NCI-H510A treated with DMSO at 0.1 percent for 48 hours (cell line): ENCODE measurements around the gene JADE1.

Experiments
- DNase-seq: peaks from one replicate; lab custom pipeline; 2025; lab: John Stamatoyannopoulos, UW

JADE1 gene

DNA sequence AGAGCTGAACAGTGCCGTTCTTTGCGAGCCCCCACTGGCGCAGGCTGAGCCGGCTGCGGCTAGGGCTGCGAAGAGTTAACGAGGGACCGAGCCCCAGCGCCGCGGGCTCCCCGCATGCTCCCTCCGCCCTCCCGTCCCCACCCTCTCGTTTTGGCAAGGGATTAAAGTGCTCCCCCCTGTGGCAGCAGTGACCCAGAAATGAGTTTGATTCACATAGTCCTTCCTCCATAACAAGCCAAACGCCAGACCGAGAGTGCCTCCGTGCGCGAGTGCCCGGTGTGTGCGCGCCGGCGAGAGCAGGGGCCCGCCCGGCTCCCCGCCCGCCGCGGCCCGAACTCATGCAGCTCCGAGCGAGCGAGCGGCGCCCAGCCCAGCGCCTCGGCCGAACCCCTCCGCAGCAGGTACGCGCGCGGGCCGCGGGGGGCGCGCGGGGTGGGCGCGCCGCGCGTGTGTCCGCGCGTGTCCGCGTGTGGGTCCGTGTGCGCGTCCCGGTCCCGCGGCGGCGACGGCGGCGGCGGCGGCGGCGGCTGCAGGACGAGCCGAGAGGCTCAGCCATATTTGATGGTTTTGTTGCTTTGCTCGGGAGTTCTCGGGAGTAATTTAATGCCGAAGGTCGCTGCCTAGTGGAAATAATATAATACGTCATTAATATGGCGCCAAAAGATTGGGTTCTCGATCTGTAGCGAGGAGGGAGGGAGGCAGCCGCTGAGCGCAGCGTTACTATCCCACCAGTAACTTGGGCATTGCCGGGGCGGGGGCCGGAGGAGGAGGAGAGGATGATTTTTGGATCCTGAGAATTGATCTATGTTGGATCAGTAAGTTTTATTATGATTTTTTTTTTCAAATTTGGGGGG, at the start of gene JADE1:
TSS of gene JADE1 (plus strand) at position 224 of the 854 bp plus-strand sequence. CDS start 22,059 bp downstream, outside the sequence.
- DNase-seq: peak; percentile 81

DNA sequence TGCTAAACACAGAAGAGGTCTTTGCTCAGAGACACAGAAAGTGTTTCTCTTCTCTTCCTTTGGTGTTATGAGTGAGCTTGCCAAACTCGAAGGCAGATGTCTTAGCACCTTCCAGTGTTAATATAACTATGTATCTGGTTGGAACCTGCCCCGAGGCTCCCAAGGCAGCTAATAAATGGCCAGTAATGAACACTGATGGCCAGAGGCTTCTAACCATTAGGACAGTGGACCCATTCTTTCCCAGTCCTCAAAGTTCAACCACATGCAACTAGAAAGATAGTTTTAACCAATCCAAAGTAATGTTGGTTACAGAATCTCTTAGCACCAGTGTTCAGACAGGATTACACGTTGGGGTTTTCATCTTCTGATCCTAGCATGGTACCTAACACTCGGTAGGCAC, 42.7 kb upstream of the JADE1 start:
- no peak for DNase-seq

DNA sequence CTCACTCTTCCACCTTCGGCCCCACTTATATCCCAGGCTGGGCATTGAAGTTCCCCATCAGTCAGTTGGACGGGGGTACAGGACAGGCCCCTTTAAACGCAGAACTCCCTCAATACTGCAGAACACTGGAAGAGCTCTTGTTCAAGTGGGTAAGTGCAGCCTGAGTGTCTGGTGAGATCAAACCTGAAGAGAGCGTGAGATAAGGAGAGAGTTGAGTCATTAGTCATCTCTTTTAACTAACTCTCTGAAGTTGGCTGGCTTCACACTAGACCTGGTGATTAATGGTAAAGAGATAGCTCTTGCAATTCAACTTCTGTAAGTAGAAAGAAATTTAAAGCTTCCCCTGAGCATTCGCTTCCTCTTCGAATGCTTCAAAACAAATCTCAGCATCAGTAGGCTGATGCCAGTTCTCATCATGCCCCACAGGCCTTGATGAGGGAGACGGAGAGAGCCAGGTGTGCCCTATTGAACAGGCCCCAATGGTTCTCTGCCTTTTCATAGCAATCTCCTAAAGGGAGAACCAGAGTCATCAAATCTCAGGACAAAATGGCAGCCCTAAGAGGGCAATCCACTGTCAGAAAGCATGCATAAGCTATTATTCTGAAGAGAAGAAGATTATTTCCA, 41.0 kb upstream of the JADE1 start:
- no peak for DNase-seq

DNA sequence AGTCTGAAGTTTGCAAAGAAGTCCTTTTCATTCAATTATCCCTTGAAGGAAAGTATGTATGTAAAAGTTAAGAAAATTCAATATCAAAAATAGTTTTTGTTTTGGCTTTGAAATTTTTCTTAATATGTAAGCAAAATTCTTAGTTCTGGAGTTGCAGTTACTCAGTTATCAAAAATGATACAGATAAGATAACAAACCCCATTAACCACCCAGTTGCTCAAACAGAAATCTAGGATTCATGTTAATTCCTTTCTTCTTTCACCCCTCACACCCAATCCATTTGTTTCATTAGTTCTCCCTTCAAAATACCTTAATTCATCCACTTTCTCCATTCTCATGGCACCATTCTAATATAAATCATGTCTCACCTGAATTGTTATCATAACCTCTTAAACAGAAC, 40.5 kb upstream of the JADE1 start:
- no peak for DNase-seq

DNA sequence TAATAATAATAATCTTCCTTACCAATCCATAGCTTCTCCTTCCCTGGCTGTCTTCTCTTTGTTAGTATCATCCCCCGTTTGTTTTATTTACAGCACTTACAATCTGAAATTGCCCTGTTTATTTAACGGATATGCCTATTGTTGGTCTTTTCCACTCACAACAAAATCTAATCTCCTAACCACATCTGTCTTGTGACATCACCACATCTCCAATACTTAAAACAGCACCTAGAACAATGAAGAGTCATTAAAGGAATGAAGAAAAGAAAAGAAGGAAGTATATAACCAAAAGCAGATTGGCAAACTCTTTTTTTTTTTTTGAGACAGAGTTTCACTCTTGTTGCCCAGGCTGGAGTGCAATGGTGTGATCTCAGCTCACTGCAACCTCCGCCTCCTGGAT, 38.7 kb upstream of the JADE1 start:
- no peak for DNase-seq

DNA sequence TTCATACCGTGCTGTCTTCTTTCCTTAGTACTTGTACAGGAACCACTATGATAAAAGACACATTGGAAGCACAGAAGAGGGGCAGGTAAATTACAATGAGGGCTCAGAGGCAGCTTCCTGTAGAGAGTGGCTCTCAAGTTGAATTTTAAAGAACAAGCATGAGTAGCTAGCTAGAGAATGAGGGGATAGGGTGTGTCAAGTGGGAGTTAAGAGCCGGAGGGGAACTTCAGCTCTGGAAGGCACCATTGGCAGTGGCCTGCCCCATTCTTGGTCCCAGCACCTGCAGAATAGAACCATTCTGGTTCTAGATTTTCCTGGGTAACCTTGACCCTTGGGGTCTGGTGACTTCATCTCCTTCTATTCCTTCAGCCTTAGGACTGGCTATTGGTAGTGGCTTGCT, 34.0 kb upstream of the JADE1 start:
- DNase-seq: peak; percentile 4

DNA sequence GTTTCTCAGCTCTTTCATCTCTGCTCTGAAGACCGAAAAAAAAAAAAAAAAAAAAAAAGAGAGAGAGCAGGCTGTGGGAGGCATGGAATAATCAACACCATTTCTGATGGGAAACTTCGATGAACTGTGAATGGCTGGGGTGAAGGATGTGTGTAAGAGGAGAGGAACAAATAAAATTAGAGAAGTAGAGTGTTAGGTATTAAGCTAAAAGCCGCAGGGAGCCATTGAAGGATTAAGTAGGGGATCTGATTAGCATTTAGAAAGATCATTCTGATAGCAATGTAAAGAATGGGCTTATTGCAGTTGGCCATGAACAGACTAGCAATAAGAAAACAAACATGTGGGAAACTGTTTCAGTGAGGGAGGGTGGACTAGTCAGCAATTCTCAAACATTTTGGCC, 33.6 kb upstream of the JADE1 start:
- peak; percentile 9 for DNase-seq

DNA sequence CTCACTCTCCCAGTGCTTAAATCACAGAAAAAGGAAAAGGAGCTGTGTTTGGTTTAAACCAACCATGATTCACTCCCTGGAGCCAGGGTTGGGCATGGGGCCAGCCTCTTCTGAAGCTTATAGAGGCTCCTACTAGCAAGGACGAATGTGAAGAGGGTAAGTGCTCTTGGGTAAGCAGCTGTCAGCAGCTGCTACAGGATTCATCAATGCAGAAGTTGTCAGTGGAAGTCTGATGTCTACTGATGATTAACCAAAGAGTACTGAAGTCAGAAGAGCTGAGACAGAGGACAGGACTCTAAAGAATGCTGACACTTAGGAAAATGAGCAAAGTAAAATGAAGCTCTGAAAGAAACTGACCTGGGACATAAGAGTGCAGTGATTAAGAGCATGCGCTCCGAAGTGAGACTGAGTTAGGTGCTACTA, 32.7 kb upstream of the JADE1 start:
- DNase-seq: peak; percentile 56

DNA sequence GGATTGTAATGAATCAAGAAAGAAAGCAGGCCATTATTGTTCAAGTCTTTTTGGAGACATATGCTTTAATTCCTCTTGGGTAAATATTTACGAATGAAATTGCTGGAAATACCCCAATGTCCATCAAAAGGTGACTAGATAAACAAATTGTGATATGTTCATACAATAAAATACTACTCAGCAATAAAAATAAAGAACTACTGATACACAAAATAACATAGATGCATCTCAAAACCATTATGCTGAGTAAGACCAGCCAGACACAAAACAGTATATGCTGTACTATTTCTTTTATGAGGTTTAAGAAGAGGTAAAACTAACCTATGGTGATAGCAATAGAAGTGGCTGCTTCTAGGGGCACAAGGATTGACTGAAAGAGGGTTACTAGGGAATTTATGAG, 28.8 kb upstream of the JADE1 start:
- no peak for DNase-seq

DNA sequence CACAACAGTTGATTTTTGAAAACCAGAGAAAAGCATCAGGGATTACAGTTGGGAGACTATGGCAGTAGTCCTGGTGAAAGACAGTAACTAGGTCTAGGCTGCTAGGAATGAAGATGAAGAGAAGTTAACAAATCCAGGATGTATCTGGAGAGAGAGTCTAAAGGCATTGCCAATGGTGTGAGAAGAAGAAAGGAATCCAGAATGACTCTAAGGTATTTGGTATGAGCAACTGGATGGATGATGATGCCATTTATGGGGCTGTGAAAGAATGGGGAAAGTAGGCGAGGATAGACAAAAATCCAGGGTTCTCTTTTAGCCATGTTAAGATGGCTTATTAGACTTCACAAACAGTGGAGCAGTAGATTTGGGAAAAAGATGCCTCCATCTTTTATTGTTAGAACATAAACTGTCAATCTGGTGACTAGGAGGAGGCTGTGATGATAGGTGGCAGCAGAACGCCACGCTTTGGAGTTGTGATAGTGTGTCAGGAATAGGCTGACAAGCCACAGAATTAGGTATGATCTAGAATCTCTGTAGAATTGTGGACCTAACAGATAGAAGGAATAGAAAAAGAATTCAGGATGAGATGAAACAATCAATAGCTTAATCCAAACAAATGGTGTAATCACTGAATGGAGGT, 27.3 kb upstream of the JADE1 start:
- DNase-seq: no peak

DNA sequence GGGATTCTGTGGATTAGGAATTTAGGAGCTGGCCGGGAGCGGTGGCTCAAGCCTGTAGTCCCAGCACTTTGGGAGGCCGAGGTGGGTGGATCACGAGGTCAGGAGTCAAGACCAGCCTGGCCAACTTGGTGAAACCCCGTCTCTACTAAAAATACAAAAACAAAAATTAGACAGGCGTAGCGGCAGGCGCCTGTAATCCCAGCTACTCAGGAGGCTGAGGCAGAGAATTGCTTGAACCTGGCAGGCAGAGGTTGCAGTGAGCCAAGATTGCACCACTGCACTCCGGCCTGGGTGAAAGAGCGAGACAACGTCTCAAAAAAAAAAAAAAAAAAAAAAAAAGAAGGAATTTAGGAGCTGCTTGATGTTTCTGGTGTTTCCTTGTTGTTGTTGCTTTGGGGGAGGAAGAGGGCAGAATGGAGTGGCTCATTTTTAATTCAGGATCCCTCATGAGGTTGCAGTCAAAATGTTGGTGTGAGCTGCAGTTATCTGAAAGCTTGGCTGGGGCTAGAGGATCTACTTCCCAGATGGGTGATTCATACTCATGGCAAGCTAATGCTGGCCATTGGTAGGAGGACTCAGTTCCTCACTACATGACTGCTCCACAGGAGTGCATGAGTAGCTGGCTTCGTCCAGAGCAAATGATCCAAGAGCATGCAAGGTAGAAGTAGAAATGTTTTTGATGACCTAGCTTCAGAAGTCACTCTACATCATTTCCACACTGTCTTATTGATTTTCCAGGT, 26.5 kb upstream of the JADE1 start:
- DNase-seq: no peak

DNA sequence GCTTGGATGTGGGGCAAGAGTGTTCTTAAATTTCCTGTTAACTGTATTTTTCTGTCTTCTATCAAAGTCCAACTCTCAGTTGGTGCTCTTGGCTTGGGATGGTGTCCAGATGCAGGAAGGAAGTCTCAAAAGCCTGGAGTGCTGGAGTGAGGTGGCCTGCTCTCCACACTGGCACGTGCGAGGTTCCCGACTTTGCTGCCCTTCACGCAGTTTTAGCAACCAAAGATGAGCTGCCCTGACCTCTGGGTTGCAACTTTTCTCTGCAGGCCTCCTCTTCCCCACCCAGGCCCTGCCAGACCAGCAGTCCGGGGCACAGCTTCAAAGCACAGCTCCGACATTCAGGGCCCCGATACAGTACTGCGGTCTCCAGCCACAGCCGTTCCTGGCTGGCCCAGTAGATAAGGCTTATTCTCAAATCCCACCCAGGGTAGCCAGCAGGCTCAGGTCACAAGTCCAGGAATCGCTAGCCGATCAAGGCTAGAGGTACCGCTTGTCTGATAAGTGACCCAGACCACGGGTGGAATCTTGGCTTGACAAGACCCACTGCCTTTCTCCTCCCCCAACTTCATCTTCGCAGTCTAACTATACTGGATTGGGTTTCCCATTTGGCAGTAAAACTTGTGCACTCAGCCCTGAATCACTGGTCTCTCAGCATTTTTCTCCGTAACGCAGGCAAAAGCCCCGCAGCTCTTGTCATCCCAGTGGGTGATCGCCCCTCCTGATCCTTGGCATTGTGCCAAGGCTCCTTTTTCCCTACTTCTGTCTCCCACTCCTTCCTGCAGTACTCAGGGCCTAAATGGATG, 21.8 kb upstream of the JADE1 start:
- no peak for DNase-seq

DNA sequence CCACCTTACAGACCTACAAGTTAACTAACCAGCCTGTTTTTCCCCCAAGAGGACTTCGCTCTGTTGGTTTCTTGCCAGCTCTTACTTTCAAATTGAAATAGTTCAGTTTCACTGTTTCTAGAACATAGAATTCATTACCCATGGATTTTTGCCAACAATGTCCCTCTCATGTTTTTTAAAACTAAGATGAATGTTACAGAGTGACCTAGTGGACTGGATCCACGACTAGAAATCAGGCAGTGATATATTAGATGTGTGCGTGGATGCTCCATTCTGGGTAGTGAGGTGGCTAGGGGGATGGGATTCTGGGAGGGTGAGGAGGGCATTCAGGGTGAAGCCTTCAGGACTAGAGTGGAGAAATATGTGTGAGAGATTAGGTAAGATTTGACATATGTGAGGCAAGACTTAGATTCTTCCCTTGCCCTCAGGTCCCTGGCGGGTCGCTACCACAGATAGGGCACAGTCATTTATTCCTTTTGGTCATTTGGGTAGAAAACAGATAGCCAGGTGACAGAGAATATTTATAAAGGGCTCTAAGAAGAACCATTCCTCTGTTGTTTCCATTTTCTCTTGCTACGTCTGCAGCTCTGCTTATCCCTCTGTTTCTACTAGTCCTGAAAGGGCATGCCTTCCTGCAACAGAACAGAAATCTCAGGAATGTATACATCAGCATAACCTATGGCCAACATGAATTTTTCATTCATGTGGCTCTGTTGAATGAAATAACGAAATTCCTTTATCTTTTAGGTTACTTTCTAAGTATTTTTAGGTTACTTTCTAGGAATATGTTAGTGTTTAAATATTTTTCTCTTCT, 15.4 kb upstream of the JADE1 start:
- no peak for DNase-seq

DNA sequence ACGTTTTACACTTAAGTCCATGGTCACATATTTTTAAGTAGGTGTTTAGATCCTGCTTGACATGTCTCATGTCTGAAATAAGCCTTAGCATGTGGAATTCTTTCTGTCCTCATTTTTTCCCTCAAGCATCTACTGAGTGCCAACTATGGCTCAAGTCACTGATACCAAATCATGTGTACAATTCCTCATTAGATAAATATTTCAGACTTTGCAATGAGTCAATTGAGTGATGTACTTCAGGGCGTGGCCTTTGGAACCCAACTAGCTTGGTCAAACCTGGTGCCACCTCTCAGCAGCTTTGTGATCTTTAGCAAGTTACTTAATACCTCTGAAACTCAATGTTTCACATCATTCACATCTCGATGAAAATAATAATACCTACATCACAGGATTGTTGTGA, 12.6 kb upstream of the JADE1 start:
- DNase-seq: no peak

DNA sequence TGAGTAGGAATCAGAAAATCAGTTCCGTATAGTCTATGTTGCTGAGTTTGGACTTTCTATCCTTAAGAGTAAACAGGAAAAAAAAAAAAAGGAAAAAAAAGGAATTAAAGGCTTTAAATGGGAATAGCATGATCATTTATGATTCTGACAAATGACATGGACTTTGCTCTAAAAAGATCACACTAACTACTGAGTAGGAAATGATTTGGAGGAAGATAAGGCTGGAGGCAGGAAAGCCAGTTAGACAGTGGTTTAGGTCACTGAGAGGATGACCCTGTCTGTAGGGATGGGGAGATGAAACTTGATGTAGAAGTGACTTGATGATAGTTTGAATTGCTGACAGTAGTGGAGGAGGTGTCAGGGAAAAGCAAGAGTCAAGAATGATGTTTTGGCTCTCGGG, 9.2 kb upstream of the JADE1 start:
- DNase-seq: no peak

DNA sequence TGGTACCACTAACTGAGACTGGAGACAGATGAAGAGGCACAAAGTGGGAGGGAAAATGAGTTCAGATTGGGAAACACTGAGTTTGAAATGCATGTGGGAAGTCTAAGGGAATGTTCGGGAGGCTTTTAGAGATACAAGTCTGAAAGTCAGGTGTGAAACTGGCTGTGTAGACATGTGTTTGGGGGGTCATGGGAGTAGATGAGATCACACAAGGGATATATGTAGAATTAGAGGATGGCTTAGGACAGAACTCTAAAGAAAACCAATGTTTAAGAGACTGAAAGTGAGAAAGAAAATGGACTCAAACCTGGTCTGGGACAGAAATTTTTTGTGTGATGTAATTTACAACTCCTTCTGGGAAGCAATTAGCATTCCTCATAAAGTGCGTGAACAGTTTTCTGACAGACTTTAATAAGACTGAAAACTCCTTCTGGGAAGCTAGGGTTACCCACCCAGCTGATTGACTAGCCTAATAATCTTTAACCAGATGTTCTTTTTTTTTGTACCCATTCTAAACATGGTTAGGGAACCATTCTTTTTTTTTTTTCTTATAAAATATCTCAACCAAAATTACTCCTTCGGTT, 8.7 kb upstream of the JADE1 start:
- DNase-seq: no peak

DNA sequence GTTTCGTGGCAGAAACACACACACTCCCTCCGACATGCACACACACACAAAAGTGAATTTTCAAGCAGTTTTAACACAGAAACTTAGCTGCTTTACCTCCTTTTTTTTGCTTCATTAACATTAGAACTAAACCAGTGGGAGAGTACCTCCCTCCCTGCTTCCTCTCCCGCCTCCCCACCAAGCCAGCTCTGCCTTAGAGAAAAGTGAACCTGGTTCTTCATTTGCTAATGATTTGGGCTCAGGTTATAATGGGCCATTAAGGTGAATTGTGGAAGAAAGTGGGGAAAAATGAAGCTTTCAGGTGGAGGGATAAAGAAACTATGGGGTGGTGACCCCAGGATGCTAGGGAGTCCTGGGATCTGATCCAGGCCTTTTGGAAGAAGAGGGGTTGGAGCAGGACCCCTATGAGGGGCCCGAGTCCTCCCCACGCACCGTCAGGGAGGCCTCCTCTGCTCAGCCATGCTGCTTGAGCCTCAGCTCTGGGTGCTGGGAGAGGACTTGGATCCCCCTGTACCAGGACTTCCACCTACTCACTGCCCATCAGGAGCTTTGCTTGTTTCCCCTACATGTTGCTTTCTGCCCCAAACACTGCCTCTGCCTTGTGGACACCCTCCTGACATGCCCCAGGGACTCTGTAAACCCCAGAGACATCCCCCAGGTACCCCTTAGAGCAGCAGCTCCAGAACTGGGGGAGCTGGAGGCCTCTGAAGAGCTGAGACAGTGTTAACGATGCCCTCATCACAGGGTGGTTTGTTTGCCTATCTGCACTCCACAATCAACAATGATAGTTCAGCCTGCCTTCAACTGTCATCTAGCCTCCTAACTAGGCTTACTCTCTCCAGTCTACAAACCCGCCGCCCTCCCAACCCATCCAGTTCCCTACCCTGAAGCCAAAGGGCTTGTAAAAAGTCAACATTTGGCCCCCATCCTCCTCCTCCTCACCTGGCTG, 6.5 kb upstream of the JADE1 start:
- no peak for DNase-seq

DNA sequence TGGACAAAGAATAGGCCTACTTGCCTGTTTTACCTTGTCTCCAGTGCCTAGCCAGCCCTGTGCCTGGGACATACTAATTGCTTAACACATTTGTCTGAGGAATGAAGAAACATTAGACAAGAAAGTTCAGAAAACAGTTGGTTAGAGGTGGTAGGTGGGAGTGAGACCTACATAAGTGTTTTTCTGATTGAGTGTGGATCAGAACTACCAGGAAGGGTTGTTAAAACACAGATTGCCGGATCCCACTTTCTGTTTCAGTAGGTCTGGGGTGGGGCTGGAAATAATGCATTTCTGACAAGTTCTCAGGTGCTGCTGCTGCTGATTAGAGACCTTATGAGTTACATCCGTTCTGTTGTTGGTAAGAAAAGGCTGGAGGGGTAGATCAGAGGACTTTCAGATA, 5.7 kb upstream of the JADE1 start:
- DNase-seq: no peak

DNA sequence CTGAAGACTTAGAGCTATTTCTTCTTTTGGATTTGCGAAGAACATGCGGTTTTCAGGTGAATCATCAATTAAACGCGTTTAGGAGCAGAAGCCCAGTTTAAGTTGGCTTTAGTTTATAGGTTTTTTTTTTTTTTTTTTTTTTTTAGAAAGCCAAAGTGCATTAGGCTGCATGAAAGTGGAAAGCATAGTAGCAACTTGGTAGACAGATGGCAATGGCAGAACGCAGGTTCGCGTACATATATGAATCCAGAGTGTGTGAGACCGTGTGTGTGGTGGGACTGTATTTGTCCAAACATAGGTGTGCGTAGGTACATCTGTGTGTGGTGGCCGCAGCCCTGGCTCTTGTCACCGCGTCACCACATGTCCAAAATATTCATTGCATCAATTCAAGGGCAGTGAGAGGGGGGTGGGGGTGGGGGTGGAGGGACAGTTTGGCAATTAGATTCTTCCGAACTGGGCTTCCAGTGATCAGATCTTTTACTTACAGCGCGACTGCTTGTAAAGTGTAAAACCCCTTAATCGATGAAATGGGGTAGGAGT, 901 bp downstream of the JADE1 start:
- peak; percentile 30 for DNase-seq
